A549 (cell line): ENCODE data around the gene LPCAT1.

Experiments used
- EP300 ChIP-seq, 2 experiments: fragments of >200 bp; sonication (Bioruptor Twin); formaldehyde crosslinking; IDR thresholded peaks; 2 replicates in 1 of 2; 3 replicates in 1 of 2; pipeline ENCODE4 v1.6.1; 2016 to 2017
- SMC3 ChIP-seq: fragments of >200 bp; sonication (Bioruptor Twin); formaldehyde crosslinking; IDR thresholded peaks from 3 replicates; pipeline ENCODE4 v1.6.1; 2018; ENCODE audit warnings: inconsistent platforms
- TF ChIP-seq, protein P1 (sequence below): fragments of >200 bp; sonication (Bioruptor Twin); formaldehyde crosslinking; IDR thresholded peaks from 3 replicates; pipeline ENCODE4 v1.5.1; 2016
- TF ChIP-seq, protein P2 (sequence below): IDR thresholded peaks from 2 replicates; pipeline ENCODE4 v1.6.1; 2012
- TF ChIP-seq, protein P3 (sequence below): fragments of 200-600 bp; sonication (generic); IDR thresholded peaks from 2 replicates; pipeline ENCODE4 v1.6.1; 2016; ENCODE audit warnings: antibody characterized with exemption, mild to moderate bottlenecking, moderate library complexity

DNA sequence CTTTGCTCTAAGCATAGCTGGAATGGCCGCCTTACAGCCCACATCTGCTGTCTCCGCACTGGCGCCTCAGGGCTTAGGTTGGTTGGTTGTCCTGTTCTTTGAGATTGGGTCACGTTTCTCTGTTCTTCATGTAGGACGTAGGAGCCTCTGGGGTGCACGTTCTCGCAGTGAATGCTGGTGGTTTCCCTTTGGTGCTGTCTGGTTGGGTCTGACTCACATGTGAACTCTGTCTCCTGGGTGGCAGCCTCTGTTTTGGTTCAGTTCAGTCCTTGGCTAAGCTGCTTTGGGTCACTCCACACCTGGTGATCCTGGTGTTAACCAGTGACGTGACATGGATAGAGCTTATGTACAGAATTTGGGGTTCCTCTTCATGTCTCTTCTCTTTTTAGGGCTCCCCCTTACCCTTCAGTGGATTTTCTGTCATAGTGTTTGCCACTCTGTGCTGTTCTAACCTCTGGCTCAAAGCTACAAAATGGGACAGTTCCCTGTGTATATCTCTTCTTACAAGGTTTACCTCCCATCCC is 12.6 kb upstream of the LPCAT1 start:
- no peak for TF ChIP-seq SMC3
- TF ChIP-seq, protein P1, sequence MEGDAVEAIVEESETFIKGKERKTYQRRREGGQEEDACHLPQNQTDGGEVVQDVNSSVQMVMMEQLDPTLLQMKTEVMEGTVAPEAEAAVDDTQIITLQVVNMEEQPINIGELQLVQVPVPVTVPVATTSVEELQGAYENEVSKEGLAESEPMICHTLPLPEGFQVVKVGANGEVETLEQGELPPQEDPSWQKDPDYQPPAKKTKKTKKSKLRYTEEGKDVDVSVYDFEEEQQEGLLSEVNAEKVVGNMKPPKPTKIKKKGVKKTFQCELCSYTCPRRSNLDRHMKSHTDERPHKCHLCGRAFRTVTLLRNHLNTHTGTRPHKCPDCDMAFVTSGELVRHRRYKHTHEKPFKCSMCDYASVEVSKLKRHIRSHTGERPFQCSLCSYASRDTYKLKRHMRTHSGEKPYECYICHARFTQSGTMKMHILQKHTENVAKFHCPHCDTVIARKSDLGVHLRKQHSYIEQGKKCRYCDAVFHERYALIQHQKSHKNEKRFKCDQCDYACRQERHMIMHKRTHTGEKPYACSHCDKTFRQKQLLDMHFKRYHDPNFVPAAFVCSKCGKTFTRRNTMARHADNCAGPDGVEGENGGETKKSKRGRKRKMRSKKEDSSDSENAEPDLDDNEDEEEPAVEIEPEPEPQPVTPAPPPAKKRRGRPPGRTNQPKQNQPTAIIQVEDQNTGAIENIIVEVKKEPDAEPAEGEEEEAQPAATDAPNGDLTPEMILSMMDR, result no peak
- TF ChIP-seq, protein P2, sequence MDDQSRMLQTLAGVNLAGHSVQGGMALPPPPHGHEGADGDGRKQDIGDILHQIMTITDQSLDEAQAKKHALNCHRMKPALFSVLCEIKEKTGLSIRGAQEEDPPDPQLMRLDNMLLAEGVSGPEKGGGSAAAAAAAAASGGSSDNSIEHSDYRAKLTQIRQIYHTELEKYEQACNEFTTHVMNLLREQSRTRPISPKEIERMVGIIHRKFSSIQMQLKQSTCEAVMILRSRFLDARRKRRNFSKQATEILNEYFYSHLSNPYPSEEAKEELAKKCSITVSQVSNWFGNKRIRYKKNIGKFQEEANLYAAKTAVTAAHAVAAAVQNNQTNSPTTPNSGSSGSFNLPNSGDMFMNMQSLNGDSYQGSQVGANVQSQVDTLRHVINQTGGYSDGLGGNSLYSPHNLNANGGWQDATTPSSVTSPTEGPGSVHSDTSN, result no peak
- TF ChIP-seq, protein P3, sequence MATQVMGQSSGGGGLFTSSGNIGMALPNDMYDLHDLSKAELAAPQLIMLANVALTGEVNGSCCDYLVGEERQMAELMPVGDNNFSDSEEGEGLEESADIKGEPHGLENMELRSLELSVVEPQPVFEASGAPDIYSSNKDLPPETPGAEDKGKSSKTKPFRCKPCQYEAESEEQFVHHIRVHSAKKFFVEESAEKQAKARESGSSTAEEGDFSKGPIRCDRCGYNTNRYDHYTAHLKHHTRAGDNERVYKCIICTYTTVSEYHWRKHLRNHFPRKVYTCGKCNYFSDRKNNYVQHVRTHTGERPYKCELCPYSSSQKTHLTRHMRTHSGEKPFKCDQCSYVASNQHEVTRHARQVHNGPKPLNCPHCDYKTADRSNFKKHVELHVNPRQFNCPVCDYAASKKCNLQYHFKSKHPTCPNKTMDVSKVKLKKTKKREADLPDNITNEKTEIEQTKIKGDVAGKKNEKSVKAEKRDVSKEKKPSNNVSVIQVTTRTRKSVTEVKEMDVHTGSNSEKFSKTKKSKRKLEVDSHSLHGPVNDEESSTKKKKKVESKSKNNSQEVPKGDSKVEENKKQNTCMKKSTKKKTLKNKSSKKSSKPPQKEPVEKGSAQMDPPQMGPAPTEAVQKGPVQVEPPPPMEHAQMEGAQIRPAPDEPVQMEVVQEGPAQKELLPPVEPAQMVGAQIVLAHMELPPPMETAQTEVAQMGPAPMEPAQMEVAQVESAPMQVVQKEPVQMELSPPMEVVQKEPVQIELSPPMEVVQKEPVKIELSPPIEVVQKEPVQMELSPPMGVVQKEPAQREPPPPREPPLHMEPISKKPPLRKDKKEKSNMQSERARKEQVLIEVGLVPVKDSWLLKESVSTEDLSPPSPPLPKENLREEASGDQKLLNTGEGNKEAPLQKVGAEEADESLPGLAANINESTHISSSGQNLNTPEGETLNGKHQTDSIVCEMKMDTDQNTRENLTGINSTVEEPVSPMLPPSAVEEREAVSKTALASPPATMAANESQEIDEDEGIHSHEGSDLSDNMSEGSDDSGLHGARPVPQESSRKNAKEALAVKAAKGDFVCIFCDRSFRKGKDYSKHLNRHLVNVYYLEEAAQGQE, result no peak
- TF ChIP-seq EP300 (IDR thresholded peaks at IDR 0.05), result no peak
